Measurements from ENCODE around the gene ANKRD62.

The ANKRD62 gene

GRCh38 chr18:12093520-12094257, at the start of gene ANKRD62:
TSS of gene ANKRD62 (plus strand) at chr18:12093843. CDS start at chr18:12094018, 175 bp downstream.
- no peak for DNase-seq

- DNase-seq: no peak
Observed at GRCh38 chr18:12044591-12044990, 49.1 kb upstream of the ANKRD62 start.

- no peak for DNase-seq
Observed at GRCh38 chr18:12046046-12046750, 47.4 kb upstream of the ANKRD62 start.

GRCh38 chr18:12046751-12047335, 46.8 kb upstream of the ANKRD62 start:
- DNase-seq: no peak

GRCh38 chr18:12048010-12048826, 45.4 kb upstream of the ANKRD62 start:
- DNase-seq: no peak

GRCh38 chr18:12048827-12049175, 44.8 kb upstream of the ANKRD62 start:
- no peak for DNase-seq

GRCh38 chr18:12049978-12050811, 43.4 kb upstream of the ANKRD62 start:
- no peak for DNase-seq

GRCh38 chr18:12052866-12053265, 40.8 kb upstream of the ANKRD62 start:
- no peak for DNase-seq

- DNase-seq: no peak
Observed at GRCh38 chr18:12053289-12053688, 40.4 kb upstream of the ANKRD62 start.

- DNase-seq: no peak
Observed at GRCh38 chr18:12056034-12056883, 37.4 kb upstream of the ANKRD62 start.

- no peak for DNase-seq
Observed at GRCh38 chr18:12056884-12057402, 36.7 kb upstream of the ANKRD62 start.

- DNase-seq: no peak
Observed at GRCh38 chr18:12057419-12058039, 36.1 kb upstream of the ANKRD62 start.

GRCh38 chr18:12059334-12060181, 34.1 kb upstream of the ANKRD62 start:
- DNase-seq: no peak

- DNase-seq: no peak
Observed at GRCh38 chr18:12060182-12060870, 33.3 kb upstream of the ANKRD62 start.

GRCh38 chr18:12061685-12062084, 32.0 kb upstream of the ANKRD62 start:
- DNase-seq: no peak

GRCh38 chr18:12062974-12063373, 30.7 kb upstream of the ANKRD62 start:
- no peak for DNase-seq

- no peak for DNase-seq
Observed at GRCh38 chr18:12064086-12064763, 29.4 kb upstream of the ANKRD62 start.

GRCh38 chr18:12065397-12065796, 28.2 kb upstream of the ANKRD62 start:
- DNase-seq: no peak
